Muscle layer of colon (tissue), 2 donors: ENCODE measurements around the gene AMIGO1.

Source experiments
- H3K27ac ChIP-seq: one replicate; pipeline ENCODE4 v1.7.0; 2013; ENCODE audit warnings: low read depth, mild to moderate bottlenecking, low read length, moderate library complexity
- H3K27me3 ChIP-seq, 2 donors: one replicate each; pipeline ENCODE4 v1.7.0; 2013; ENCODE audit warnings: low read length in 2 of 2, mild to moderate bottlenecking in 2 of 2; ENCODE audit not compliant: insufficient read depth in 2 of 2, control insufficient read depth in 1 of 2
- H3K36me3 ChIP-seq: one replicate; pipeline ENCODE4 v1.7.0; 2013; ENCODE audit warnings: mild to moderate bottlenecking, low read length; ENCODE audit not compliant: insufficient read depth
- H3K4me1 ChIP-seq: one replicate; pipeline ENCODE4 v1.7.0; 2013; ENCODE audit warnings: mild to moderate bottlenecking, low read length; ENCODE audit not compliant: insufficient read depth
- H3K4me3 ChIP-seq, 2 donors: one replicate each; pipeline ENCODE4 v1.7.0; 2013; ENCODE audit warnings: low read length in 2 of 2, low read depth in 1 of 2, mild to moderate bottlenecking in 1 of 2, moderate library complexity in 1 of 2
- H3K9ac ChIP-seq: one replicate; pipeline ENCODE4 v1.7.0; 2013; ENCODE audit warnings: low read length
- H3K9me3 ChIP-seq: one replicate; pipeline ENCODE4 v1.7.0; 2013; ENCODE audit warnings: mild to moderate bottlenecking, low read length
- donor health status: abdominal sarcoma.
- donor health status: Adenocarcinoma of cecum.

Gene AMIGO1

DNA sequence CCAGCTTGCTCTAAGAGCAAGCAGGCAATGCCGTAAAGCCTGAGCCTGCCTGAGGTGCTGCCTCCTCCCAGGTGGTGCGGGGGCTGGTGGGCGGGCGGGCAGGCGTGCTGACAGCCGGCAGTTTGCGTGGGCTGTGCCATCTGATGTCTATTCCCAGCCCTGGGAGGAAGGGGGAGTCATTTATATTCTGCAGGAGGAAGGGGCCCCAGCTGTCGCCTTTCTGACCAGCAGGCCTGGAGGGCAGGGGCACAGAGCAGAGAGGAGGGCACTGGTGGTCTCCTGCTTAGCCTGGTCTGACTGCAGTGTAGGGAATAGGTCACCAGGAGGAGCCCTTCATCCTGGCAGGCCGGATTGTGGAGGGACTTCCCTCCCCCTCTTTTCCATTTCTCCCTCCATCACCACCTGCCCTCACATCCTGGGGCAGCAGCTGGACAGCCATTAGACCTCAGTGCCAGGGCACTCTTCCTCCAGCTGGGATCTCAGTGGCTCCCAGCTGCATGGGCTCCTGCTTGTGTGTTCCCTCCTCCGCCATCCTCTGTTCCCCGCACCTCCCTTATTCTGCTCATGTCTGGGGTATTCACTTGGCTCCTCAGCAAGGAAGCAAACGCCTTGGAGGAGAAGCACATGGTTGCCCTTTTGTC lies 11.2 kb downstream of the AMIGO1 start:
- Histone ChIP-seq H3K27ac (no peak overlapping the region), H3K4me3 (no peak overlapping the region), H3K27me3 (no peaks in the 10 kb centered on the region), H3K36me3 (peaks cover 24% of the 10 kb centered on the region), H3K9ac (no peak overlapping the region), H3K4me1 (peaks cover 43% of the 10 kb centered on the region), H3K9me3 (no peaks in the 10 kb centered on the region)

- H3K4me1 ChIP-seq, result peaks cover 46% of the 10 kb centered on the region
- H3K4me3 ChIP-seq, result no peak overlapping the region
Measured at GRCh38 chr1:109497449-109498160, 11.9 kb downstream of the AMIGO1 start.

DNA sequence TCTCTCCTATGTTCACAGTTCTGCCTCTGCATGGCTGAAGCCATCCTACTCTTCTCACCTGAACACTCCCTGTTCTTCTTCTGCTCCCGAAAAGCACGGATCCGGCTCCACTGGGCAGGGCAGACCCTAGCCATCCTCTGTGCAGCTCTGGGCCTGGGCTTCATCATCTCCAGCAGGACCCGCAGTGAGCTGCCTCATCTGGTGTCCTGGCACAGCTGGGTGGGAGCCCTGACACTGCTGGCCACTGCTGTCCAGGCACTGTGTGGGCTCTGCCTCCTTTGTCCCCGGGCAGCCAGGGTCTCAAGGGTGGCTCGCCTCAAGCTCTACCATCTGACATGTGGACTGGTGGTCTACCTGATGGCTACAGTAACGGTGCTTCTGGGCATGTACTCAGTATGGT lies 13.8 kb downstream of the AMIGO1 start:
- Histone ChIP-seq H3K4me1 (peaks cover 35% of the 10 kb centered on the region), H3K36me3 (peaks cover 24% of the 10 kb centered on the region), H3K4me3 (no peak overlapping the region), H3K27ac (no peak overlapping the region), H3K9me3 (no peaks in the 10 kb centered on the region), H3K9ac (no peak overlapping the region), H3K27me3 (no peaks in the 10 kb centered on the region)

More at GRCh38 chr1:109497449-109498160, 11.9 kb downstream of the AMIGO1 start:
- Histone ChIP-seq H3K9ac (no peak overlapping the region), H3K27me3 (no peaks in the 10 kb centered on the region), H3K36me3 (peaks cover 24% of the 10 kb centered on the region), H3K27ac (no peak overlapping the region), H3K9me3 (no peaks in the 10 kb centered on the region)

DNA sequence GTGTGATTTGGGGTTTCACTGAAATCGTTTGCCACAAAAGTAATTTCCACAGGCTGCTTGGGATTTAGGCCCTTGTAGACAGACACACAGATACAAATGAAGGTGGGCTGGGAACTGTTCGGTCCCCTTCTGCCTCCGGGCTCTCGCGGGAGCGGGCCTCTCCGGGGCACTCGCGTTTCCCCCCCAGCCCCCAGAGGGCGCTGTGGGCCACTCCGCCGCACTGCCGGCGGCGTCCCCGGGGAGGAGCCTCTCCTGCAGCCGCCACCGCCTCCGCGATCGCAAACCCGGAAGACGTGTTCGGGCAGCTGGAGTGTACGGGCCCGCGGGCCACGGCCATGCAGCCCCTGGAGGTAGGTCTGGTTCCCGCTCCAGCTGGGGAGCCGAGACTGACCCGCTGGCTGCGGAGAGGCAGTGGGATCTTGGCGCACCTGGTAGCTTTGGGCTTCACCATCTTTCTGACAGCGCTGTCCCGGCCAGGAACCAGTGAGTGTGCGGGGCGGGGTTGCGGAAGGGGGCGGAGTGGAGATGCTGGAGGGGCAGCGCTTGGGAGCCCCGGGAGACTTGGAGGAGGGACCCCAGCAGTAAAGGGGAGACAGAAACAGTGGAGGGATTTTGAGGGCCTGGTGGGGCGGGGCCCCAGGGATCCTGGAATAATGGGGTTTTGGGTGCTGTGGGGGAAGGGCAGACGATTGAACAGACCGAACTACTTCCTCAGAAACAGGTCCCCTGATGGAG lies 15.6 kb downstream of the AMIGO1 start, which contains the start of gene CYB561D1:
TSS of gene CYB561D1 (plus strand) at position 290 of the 735 bp plus-strand sequence. CDS start at position 336, 46 bp downstream.
- Histone ChIP-seq H3K9me3 (no peaks in the 10 kb centered on the region), H3K4me1 (peaks cover 24% of the 10 kb centered on the region), H3K9ac (peak within 1 kb of the TSS; percentile 62), H3K27ac (peak within 1 kb of the TSS; percentile 88), H3K27me3 (no peaks in the 10 kb centered on the region), H3K36me3 (peaks cover 30% of the 10 kb centered on the region), H3K4me3 (peak within 1 kb of the TSS; percentile 38 to 88)

GRCh38 chr1:109493227-109493626 lies 16.3 kb downstream of the AMIGO1 start:
- H3K36me3 ChIP-seq, result peaks cover 33% of the 10 kb centered on the region
- H3K4me3 ChIP-seq, result no peak overlapping the region
- H3K27ac ChIP-seq, result no peak overlapping the region
- H3K9me3 ChIP-seq, result no peaks in the 10 kb centered on the region
- peaks cover 24% of the 10 kb centered on the region for H3K4me1 ChIP-seq
- no peaks in the 10 kb centered on the region for H3K27me3 ChIP-seq
- H3K9ac ChIP-seq, result peak overlapping the region; percentile 62

DNA sequence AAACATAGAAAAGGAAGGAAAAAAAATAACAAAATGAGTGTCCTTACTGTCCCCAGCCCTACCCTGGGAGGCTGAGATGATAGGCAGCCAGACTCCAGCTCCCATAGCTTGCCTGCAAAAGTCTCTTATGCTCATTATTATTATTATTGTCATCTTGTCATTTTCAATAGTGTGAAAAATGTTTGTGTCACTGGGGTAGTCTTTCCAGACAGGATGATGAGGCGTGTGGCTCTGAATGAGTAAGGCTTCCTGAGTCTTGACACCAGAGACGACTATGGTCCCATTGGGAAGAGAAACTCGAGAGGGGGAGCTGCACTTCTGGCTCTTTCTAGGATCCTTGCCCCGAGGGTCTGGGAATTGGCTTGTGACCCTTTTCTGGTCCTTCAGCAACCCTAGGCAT lies 16.7 kb downstream of the AMIGO1 start:
- Histone ChIP-seq H3K27ac (no peak overlapping the region), H3K27me3 (no peaks in the 10 kb centered on the region), H3K36me3 (peaks cover 36% of the 10 kb centered on the region), H3K9ac (peak overlapping the region; percentile 62), H3K9me3 (no peaks in the 10 kb centered on the region), H3K4me3 (no peak overlapping the region), H3K4me1 (peaks cover 24% of the 10 kb centered on the region)

GRCh38 chr1:109491372-109491771 lies 18.2 kb downstream of the AMIGO1 start:
- Histone ChIP-seq H3K27me3 (no peaks in the 10 kb centered on the region), H3K9ac (no peak overlapping the region), H3K4me3 (no peak overlapping the region), H3K4me1 (peaks cover 24% of the 10 kb centered on the region), H3K27ac (no peak overlapping the region), H3K36me3 (peaks cover 25% of the 10 kb centered on the region), H3K9me3 (no peaks in the 10 kb centered on the region)

DNA sequence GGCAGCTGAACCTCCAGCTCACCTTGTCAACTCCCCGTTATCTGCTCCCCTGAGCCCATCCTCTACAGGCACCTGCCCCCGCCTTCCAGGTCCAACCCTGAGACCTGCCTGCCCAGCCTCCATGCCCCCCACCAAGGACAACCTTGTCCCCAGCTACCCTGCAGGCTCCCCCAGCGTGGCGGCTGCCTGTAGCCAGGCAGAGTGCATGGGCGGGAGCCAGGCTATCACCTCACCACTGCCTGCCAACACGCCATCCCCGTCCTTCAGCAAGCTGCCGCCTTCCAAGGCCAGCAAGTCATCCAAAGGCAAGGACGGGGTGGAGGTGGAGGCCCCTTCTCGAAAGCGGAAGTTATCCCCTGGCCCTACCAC lies 18.6 kb downstream of the AMIGO1 start:
- H3K4me3 ChIP-seq, result no peak overlapping the region
- no peak overlapping the region for H3K27ac ChIP-seq
- H3K27me3 ChIP-seq, result no peaks in the 10 kb centered on the region
- H3K9me3 ChIP-seq, result no peaks in the 10 kb centered on the region
- peaks cover 24% of the 10 kb centered on the region for H3K4me1 ChIP-seq
- peaks cover 20% of the 10 kb centered on the region for H3K36me3 ChIP-seq
- no peak overlapping the region for H3K9ac ChIP-seq

DNA sequence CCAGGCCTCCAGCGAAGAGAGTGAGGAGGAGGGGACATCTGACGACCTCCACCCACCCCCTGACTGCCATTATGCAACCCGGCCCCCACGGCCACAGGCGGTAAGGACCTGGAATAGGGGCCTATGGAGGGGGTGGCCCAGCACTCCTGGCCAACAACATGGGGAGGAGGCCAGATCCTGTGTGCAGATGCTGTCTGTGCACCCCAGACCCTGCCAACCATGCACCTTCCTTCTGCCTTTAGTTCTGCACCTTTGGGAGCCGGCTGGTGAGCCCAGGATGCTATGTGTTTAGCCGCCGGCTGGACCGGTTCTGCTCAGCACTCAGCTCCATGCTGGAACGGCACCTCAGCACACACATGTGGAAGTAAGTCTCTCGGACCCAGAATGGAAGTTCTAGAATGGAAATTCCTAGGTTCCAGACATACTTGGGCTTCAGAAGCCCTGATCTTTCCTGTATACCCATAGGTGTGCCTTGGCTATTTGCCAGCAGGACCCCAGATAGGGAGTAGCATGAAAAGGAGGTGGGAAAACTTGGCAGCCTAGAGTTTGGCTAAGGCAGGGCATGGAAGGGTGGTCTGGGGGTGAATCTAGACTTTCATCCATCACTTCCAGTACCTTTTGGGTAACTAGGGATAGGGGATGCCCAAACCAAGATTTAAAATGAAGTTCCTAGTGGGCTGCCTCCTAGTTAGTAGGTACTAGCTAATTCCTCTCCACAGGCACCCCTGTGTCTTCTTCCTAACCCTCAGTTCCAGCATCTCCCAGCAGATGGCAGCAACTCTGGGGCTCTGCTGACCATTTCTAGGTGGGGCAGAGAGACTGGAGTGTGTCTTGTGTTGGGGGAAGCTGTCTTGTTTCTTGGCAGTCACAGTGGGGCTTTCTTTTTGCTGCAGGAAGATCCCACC lies 19.2 kb downstream of the AMIGO1 start:
- Histone ChIP-seq H3K4me1 (peaks cover 20% of the 10 kb centered on the region), H3K27me3 (no peaks in the 10 kb centered on the region), H3K4me3 (no peak overlapping the region), H3K9ac (no peak overlapping the region), H3K9me3 (no peaks in the 10 kb centered on the region), H3K36me3 (peaks cover 16% of the 10 kb centered on the region), H3K27ac (no peak overlapping the region)

- no peaks in the 10 kb centered on the region for H3K27me3 ChIP-seq
- no peak overlapping the region for H3K9ac ChIP-seq
- no peak overlapping the region for H3K4me3 ChIP-seq
- peaks cover 16% of the 10 kb centered on the region for H3K36me3 ChIP-seq
- no peaks in the 10 kb centered on the region for H3K9me3 ChIP-seq
- H3K27ac ChIP-seq, result no peak overlapping the region
- peaks cover 23% of the 10 kb centered on the region for H3K4me1 ChIP-seq
Measured at GRCh38 chr1:109488696-109489095, 20.8 kb downstream of the AMIGO1 start.

- H3K27me3 ChIP-seq, result no peaks in the 10 kb centered on the region
- H3K9me3 ChIP-seq, result no peaks in the 10 kb centered on the region
- no peak overlapping the region for H3K4me3 ChIP-seq
- H3K4me1 ChIP-seq, result peaks cover 18% of the 10 kb centered on the region
- no peak overlapping the region for H3K9ac ChIP-seq
- H3K27ac ChIP-seq, result no peak overlapping the region
- peaks cover 16% of the 10 kb centered on the region for H3K36me3 ChIP-seq
Measured at GRCh38 chr1:109488201-109488600, 21.3 kb downstream of the AMIGO1 start.
